ENCODE data around the gene TTC34.

TTC34 gene

DNA sequence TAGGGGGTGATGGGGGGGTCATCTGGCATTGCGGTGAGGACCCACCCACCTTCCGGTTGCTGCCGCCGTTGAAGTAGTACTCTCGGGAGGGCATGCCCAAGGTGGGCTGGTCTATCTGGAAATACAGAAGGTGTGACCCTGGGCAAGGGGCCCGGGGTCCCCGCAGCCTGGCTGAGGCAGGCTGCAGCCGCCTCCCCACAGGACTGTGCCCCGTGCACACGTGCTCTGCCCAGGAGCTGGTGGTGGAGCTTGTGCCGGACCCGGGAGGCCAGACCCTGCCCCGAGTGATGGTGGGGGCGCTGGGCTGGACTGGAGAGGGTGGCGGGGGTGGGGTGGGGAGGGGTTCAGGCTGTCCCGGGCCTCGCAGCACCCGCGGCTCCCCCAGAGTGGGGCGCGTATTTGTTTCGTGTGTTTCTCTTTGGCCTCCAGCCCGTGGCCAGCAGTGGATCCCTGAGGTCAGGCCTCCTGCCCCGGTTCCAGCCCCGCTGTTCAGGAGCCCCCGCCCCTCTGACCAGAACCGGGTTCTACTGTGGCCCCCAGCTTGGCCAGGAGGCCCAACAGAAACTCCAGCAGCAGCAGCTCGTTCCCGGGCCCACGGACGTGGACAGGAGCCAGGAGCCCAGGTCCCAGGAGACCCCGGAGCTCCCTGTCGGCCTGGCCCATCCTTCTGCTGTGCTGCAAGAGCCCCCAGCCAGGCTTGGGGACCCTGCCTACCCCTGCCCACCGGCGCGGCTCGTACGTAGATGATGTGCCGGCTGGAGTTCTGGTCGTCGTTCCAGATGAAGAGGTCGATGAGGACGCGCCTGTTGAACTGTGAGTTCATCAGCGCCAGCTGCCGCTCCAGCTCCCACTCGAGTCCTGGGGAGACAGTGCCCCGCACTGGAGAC lies 195.7 kb downstream of the TTC34 start:
- no peaks in the 10 kb centered on the region for H3K36me3 ChIP-seq
- no peaks in the 10 kb centered on the region for H3K9me3 ChIP-seq
- TF ChIP-seq, protein P1, sequence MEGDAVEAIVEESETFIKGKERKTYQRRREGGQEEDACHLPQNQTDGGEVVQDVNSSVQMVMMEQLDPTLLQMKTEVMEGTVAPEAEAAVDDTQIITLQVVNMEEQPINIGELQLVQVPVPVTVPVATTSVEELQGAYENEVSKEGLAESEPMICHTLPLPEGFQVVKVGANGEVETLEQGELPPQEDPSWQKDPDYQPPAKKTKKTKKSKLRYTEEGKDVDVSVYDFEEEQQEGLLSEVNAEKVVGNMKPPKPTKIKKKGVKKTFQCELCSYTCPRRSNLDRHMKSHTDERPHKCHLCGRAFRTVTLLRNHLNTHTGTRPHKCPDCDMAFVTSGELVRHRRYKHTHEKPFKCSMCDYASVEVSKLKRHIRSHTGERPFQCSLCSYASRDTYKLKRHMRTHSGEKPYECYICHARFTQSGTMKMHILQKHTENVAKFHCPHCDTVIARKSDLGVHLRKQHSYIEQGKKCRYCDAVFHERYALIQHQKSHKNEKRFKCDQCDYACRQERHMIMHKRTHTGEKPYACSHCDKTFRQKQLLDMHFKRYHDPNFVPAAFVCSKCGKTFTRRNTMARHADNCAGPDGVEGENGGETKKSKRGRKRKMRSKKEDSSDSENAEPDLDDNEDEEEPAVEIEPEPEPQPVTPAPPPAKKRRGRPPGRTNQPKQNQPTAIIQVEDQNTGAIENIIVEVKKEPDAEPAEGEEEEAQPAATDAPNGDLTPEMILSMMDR (IDR thresholded peaks at IDR 0.05), result no peak
- no peak overlapping the region for H3K4me3 ChIP-seq (ENCODE audit: low read depth in 1 of 2, low read length in 1 of 2)
- no peak overlapping the region for H3K27ac ChIP-seq
- H3K27me3 ChIP-seq, result peaks cover 12% of the 10 kb centered on the region
- H3K4me1 ChIP-seq (ENCODE audit: control insufficient read depth in 1 of 2, insufficient read depth in 1 of 2, low read depth in 1 of 2, low read length in 1 of 2), result no peaks in the 10 kb centered on the region

DNA sequence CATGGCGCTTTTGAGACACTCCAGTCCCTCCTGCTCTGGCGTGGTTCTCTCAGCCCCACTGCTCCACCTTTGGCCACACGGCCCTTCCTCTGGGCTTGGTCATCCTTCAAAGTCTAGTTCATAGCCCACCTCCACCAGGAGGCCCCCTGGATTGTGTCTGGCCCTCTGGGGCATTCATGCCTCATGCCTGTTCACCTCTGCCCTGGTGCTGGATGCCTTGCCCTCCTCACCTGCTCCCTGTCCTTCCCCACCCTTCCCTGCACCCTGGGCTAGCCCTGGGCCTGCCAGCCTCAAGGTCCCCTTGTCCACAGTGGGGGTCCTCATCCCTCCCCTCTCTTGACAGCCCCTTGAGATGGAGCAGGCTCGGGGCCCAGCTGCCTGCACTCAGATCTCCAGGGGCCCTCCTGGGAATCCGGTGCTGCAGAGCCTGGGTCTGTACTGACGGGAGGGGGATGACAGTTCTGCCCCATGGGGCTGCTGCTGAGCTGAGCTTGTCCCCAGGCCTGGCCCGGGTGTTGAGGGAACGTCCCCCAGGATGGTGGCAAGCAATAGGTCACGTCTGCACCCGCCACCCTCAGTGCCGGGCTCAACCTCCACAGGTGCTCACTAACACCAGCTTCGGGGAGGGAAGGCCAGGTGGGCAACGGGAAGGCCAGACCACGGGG lies 196.5 kb downstream of the TTC34 start:
- Histone ChIP-seq H3K4me1 (ENCODE audit: control insufficient read depth in 1 of 2, insufficient read depth in 1 of 2, low read depth in 1 of 2, low read length in 1 of 2) (no peaks in the 10 kb centered on the region), H3K27me3 (peaks cover 6% of the 10 kb centered on the region), H3K9me3 (no peaks in the 10 kb centered on the region), H3K36me3 (no peaks in the 10 kb centered on the region), H3K4me3 (ENCODE audit: low read depth in 1 of 2, low read length in 1 of 2) (no peak overlapping the region), H3K27ac (no peak overlapping the region)
- TF ChIP-seq, protein P1 (IDR thresholded peaks at IDR 0.05), result no peak

DNA sequence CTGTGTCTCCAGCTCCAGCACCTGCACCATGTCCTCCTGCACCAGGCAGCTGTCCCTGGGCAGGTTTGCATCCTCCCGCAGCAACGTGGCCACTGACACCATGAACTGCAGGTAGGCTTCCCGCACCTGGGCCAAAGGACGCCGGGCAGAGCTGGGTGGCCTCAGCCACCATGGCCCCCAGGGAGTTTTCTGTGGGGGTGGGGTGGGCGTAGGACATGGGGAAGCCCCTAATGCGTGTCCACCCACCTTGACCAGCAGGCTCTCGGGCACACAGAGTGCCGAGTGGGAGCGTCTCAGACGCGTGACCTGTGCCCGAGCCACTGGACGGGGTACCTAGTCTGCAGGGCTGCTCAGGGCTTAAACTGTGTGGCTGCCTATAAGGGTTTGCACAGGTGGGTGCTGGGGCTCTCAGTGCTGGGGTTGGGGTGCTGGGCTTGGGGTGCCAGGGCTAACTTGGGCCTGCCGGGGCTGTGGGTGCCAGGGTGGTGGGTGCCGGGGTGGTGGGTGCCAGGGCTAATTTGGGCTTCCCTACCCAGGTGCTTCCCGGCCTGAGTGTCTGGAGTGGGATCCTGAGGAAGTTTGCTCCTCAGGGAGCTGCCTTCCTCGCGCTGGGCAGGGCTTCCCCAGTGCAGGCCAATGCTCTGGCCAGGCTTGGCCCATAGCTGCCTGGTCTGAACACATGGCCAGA lies 197.2 kb downstream of the TTC34 start:
- H3K27ac ChIP-seq, result no peak overlapping the region
- H3K4me1 ChIP-seq (ENCODE audit: control insufficient read depth in 1 of 2, insufficient read depth in 1 of 2, low read depth in 1 of 2, low read length in 1 of 2), result no peaks in the 10 kb centered on the region
- peaks cover 6% of the 10 kb centered on the region for H3K27me3 ChIP-seq
- H3K36me3 ChIP-seq, result no peaks in the 10 kb centered on the region
- TF ChIP-seq, protein P1 (IDR thresholded peaks at IDR 0.05), result no peak
- H3K9me3 ChIP-seq, result no peaks in the 10 kb centered on the region
- H3K4me3 ChIP-seq (ENCODE audit: low read depth in 1 of 2, low read length in 1 of 2), result no peak overlapping the region

DNA sequence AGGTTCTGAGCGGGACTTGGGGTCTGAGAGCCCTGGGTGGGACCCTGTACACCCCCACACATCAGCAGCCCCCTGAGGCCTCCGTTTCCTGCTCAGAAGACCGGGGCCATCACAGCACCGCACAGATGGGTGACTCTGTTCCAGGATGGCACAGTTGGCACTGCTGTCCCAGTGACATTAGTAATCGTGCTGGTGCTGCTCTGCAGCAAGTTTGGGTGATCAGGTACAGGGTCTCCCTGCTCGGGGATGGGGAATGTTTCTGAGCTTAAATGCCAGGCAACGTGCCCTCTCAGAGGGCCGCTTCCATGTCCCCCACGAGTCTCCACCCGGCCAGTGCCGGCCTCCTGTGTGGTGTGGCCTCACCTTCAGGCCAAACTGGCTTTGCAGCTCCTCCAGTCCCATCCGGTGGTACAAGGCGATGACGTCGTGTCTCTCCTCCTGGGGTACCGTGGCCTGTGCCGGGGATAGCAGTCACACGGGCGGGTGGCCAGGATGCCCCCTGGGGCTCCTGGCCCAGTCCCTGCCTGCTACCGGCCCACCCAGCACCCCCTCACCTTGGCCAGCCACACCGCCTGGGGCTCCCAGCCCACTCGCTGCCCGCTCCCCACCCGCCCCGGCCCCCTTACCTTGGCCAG lies 197.9 kb downstream of the TTC34 start:
- H3K4me3 ChIP-seq (ENCODE audit: low read depth in 1 of 2, low read length in 1 of 2), result no peak overlapping the region
- no peaks in the 10 kb centered on the region for H3K36me3 ChIP-seq
- no peaks in the 10 kb centered on the region for H3K4me1 ChIP-seq (ENCODE audit: control insufficient read depth in 1 of 2, insufficient read depth in 1 of 2, low read depth in 1 of 2, low read length in 1 of 2)
- H3K27ac ChIP-seq, result no peak overlapping the region
- TF ChIP-seq, protein P1 (IDR thresholded peaks at IDR 0.05), result no peak
- peaks cover 6% of the 10 kb centered on the region for H3K27me3 ChIP-seq
- no peaks in the 10 kb centered on the region for H3K9me3 ChIP-seq

DNA sequence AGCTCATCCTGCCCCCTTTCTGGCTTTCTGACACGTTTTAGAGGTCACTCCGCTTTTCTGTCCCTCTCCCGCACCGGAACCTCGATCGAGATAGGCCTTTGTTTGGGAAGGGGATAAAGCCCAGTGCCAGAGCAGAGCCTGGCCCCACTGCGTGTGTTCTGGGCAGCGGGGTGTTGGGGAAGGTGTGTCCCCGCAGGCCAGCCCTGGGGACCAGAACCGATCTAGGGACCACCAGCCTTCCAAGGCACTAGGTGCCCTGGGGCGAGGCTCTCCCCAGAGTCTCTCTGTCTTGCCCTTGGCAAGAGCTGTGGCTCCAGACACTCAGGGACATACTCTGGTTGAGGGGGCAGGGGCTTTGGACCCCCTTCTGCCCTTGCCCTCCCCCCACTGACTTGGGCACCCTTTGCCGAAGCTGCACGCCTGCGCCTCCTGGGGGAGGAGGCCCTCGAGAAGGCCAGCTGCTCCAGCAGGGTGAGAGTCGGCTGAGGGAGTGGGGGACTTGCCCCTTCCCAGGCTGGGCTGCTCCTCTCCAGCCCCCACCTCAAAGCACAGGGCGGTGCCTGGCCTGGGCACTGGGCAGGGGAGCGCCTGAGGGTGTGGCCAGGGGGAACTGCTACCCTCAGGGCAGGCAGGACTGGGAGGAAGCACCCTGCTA lies 198.5 kb downstream of the TTC34 start:
- H3K27me3 ChIP-seq, result peaks cover 11% of the 10 kb centered on the region

More for the DNA sequence above, 198.5 kb downstream of the TTC34 start:
- Histone ChIP-seq H3K36me3 (no peaks in the 10 kb centered on the region), H3K9me3 (no peaks in the 10 kb centered on the region), H3K4me1 (ENCODE audit: control insufficient read depth in 1 of 2, insufficient read depth in 1 of 2, low read depth in 1 of 2, low read length in 1 of 2) (no peaks in the 10 kb centered on the region), H3K4me3 (ENCODE audit: low read depth in 1 of 2, low read length in 1 of 2) (no peak overlapping the region), H3K27ac (no peak overlapping the region)
- TF ChIP-seq, protein P1 (IDR thresholded peaks at IDR 0.05), result no peak

Measured in neutrophil (primary cell).